Retinal pigment epithelial cell (primary cell): ENCODE results near the gene DYNC2LI1.
A peak's percentile ranks its signal among the peaks of the same experiment; 100 is the strongest.

Experiments
- DNase-seq: peaks from one replicate; pipeline ENCODE4 v3.0.0-alpha.2; 2010; ENCODE audit warnings: low read depth
- H3K4me3 ChIP-seq: 2 replicates; pipeline ENCODE4 v1.5.1; 2011; ENCODE audit warnings: mild to moderate bottlenecking, low read length, control low read depth, moderate library complexity
- TF ChIP-seq, protein P1 (sequence below): conservative IDR thresholded peaks from 2 replicates; pipeline ENCODE4 v1.5.1; 2011; ENCODE audit warnings: low read depth, low read length, control low read depth, inconsistent platforms

DYNC2LI1 gene

DNA sequence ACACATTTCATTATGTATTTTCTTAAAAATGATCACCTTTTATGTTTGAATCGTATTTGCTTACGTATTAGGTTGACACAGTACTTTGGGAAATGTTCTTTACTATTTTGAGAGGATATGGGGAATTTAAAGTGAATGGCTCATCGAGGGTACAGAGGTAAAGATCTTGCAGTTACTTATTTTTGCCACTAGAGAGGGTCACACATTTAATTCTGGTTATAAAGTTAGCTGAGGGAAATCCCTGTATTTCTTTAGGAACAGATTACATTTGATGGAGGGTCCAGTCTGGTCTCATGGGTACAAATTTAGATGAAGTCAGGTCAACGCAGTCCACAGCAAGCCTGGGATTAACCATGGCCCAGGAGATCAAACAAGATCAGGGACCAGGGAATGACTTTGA lies 24.5 kb downstream of the DYNC2LI1 start:
- TF ChIP-seq, protein P1, sequence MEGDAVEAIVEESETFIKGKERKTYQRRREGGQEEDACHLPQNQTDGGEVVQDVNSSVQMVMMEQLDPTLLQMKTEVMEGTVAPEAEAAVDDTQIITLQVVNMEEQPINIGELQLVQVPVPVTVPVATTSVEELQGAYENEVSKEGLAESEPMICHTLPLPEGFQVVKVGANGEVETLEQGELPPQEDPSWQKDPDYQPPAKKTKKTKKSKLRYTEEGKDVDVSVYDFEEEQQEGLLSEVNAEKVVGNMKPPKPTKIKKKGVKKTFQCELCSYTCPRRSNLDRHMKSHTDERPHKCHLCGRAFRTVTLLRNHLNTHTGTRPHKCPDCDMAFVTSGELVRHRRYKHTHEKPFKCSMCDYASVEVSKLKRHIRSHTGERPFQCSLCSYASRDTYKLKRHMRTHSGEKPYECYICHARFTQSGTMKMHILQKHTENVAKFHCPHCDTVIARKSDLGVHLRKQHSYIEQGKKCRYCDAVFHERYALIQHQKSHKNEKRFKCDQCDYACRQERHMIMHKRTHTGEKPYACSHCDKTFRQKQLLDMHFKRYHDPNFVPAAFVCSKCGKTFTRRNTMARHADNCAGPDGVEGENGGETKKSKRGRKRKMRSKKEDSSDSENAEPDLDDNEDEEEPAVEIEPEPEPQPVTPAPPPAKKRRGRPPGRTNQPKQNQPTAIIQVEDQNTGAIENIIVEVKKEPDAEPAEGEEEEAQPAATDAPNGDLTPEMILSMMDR: peak; percentile 22
- no peak for DNase-seq
- no peak overlapping the region for H3K4me3 ChIP-seq

GRCh38 chr2:43800894-43801293 lies 27.1 kb downstream of the DYNC2LI1 start:
- H3K4me3 ChIP-seq: no peak overlapping the region
- no peak for DNase-seq
- TF ChIP-seq, protein P1: no peak

DNA sequence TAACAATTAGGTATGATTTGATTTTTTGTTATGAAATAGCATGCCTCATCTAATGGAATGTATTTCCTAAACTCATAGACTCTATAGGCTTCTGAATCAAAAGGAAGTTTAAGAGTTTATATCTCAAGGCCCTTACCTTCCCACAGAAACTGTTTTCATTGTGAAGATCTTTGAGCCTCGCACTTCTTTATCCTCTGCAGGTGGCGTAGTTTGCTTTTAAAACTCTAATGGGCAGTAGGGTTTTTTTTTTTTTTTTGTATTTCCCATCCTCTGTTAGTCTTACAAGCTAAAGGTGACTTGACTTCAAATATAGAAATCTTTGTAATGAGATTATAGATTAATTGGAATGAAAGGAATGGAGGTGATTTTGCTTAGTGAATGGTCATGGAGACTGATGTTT lies 28.3 kb downstream of the DYNC2LI1 start:
- TF ChIP-seq, protein P1: no peak
- no peak for DNase-seq
- H3K4me3 ChIP-seq: no peak overlapping the region

DNA sequence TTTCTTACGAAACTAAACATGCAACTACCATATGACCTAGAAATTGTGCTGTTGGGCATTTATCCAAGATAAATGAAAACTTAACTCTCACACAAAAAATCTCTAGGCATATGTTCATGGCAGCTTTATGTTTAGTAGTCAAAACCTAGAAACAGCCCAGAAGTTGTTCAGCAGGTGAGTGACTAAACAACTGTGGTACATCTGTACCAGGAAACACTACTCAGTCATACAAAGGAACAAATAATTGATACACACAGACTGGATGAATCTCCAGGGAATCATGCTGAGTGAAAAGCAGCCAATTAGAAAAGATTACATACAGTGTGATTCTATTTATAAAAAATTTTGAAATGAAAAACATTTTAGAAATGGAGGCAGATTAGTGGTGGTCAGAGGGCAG lies 29.3 kb downstream of the DYNC2LI1 start:
- H3K4me3 ChIP-seq: no peak overlapping the region
- no peak for DNase-seq
- TF ChIP-seq, protein P1: no peak

- no peak overlapping the region for H3K4me3 ChIP-seq
- DNase-seq: no peak
- TF ChIP-seq, protein P1: no peak
Observed at GRCh38 chr2:43806719-43807031, 32.8 kb downstream of the DYNC2LI1 start.

DNA sequence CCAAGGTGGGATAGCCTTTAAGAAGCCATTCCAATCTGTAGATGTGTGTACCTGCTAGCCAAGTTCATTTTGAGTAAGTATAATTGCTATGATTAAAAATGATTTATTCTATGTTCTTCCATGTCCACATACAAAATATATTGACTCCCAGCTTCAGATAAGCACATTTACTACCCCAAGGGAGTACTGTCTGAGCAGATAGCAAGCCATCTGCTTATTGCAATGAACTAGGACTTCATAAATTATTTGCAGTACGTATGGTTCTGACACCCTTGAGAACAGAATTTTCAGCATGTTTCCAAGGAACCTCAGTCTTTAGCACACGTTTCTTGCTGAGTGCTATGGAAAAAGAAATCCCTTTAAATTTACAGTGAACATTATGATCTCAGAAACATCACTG lies 36.6 kb downstream of the DYNC2LI1 start:
- no peak for DNase-seq

DNA sequence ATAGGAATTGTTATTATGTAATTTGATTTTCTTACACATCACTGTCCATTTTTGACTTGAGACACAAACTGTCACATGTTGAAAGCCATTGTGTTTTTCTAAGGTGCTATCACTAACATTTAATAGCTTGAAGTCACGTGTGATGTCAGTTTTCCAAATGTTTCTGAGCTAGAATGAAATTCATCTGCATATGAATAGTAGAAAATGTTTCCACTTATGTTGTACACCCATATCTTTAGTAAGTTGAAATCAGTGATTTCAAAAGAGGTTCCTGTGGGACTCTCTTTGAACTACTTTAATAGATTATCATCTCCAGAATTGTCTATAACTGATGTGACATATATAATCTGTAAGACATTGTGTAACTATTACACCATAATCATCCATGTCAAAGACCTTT lies 37.0 kb downstream of the DYNC2LI1 start:
- DNase-seq: no peak
- TF ChIP-seq, protein P1: no peak

More for the DNA sequence above, 36.6 kb downstream of the DYNC2LI1 start:
- TF ChIP-seq, protein P1: no peak
- no peak overlapping the region for H3K4me3 ChIP-seq

More for the DNA sequence above, 37.0 kb downstream of the DYNC2LI1 start:
- no peak overlapping the region for H3K4me3 ChIP-seq
